ENCODE results near the gene S100A11.

- TF ChIP-seq POLR2A (IDR thresholded peaks at IDR 0.05; ENCODE audit: low read depth, low read length) (no peak), POLR2AphosphoS5 (IDR thresholded peaks at IDR 0.05; ENCODE audit: low read depth, low read length) (no peak)
These were observed 13.6 kb downstream of the S100A11 start for GRCh38 chr1:152023221-152023620.

Measured in GM12892 (cell line).